ENCODE data around the gene NFXL1.

- TF ChIP-seq CTCF (conservative IDR thresholded peaks at IDR 0.05; ENCODE audit: low read length) (no peak), EZH2phosphoT487 (IDR thresholded peaks at IDR 0.05; ENCODE audit: borderline replicate concordance) (no peak)
These were observed 37.4 kb downstream of the NFXL1 start for GRCh38 chr4:47876784-47877546.

Data from Loucy (cell line).